GM10266 (cell line): Measurements from ENCODE around the gene STEAP1.
A peak's percentile ranks its signal among the peaks of the same experiment; 100 is the strongest.

Source experiments
- DNase-seq: peaks from one replicate; pipeline ENCODE4 v3.0.0; 2012; ENCODE audit errors: extremely low spot score
- TF ChIP-seq, protein P1 (sequence below): IDR thresholded peaks from 2 replicates; pipeline ENCODE4 v1.5.1; 2012; ENCODE audit warnings: mild to moderate bottlenecking, low read depth; ENCODE audit not compliant: control insufficient read depth, insufficient read depth; ENCODE audit errors: missing control alignments

The STEAP1 gene

DNA sequence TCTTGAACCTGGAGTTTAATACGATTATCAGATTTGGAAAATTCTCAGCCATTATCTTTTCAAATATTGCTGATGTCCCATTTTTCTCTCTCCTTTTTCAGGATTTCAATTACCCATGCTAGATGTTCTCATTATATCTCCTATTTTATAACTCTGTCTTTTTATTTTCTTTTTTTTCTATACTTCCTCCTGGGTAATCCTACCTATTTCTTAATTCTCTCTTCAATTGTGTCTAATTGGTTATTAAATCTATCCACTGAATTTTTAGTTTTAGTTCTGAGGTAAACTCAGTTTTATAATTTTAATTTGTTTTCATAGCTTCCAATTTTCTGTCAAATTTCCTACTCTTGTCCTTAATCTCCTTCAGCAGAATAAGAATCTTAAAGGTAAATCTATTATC, 15.6 kb downstream of the STEAP1 start:
- TF ChIP-seq, protein P1, sequence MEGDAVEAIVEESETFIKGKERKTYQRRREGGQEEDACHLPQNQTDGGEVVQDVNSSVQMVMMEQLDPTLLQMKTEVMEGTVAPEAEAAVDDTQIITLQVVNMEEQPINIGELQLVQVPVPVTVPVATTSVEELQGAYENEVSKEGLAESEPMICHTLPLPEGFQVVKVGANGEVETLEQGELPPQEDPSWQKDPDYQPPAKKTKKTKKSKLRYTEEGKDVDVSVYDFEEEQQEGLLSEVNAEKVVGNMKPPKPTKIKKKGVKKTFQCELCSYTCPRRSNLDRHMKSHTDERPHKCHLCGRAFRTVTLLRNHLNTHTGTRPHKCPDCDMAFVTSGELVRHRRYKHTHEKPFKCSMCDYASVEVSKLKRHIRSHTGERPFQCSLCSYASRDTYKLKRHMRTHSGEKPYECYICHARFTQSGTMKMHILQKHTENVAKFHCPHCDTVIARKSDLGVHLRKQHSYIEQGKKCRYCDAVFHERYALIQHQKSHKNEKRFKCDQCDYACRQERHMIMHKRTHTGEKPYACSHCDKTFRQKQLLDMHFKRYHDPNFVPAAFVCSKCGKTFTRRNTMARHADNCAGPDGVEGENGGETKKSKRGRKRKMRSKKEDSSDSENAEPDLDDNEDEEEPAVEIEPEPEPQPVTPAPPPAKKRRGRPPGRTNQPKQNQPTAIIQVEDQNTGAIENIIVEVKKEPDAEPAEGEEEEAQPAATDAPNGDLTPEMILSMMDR: no peak
- no peak for DNase-seq

DNA sequence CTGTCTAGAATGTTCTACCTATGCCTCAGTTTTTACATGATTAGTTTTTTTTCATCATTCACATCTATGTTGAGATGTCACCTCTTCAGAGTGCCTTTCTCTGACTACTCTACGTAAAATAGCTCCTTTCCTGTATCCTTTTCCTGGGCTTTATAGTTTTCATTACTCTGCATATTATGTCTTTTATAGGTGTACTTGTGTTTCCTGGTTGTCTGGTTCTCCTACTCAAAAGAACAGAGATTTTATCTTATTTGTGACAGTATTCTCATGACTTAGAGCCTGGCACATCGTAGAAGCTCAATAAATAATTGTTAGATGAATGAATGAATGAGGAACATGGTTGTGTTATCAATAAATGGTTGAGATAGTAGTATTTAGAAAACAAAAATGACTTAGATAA, 17.9 kb downstream of the STEAP1 start:
- TF ChIP-seq, protein P1: no peak
- DNase-seq: no peak

DNA sequence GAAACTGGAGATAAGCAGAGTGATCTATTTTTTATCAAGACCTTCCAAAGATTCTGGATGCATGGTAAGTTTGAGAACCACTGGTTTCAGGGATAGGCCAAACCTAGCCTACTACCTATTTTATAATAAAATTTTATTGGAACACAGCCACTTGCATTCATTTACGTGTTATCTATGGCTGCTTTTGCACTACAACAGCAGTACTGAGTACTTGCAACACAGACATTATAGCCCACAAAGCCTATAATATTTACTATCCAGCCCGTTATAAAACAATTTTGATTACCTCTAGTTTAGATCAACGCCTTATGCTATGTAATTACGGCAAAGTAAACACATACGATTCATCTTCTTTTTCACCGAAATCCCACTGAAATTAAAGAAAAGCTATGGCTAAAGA, 18.4 kb downstream of the STEAP1 start:
- TF ChIP-seq, protein P1: no peak
- no peak for DNase-seq

DNA sequence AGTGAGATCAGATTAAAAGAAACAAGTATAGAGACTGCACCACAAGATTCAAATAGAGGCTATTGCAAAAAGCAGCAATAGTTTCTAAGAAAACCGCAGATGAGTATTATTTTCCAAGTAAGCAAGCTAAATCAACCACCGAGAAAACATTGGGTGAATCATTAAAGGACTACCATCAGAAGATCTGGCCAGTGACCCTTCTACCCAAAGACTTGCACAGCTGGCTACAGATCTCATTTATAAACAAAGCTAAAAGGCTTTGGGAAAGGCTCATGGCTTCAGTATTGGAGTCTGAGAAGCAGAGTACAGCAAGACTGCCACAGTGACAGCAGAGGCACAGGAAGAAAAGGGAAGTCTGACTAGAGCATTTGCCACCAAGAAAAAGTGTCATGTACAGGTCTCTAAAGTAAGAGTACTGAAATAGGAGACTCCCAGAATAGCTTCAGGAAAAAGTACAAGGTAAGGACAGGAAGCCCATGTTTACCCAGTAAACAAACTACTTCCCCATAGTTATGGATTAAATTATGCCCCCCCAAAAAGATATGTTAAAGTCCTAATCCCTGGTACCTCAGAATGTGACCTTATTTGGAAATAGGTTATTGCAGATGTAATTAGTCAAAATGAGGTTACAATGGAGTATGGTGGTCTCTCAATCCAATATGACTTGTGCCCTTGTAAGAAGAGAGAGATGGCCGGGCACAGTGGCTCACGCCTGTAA, 19.0 kb downstream of the STEAP1 start:
- TF ChIP-seq, protein P1: no peak
- peak; percentile 13 for DNase-seq

DNA sequence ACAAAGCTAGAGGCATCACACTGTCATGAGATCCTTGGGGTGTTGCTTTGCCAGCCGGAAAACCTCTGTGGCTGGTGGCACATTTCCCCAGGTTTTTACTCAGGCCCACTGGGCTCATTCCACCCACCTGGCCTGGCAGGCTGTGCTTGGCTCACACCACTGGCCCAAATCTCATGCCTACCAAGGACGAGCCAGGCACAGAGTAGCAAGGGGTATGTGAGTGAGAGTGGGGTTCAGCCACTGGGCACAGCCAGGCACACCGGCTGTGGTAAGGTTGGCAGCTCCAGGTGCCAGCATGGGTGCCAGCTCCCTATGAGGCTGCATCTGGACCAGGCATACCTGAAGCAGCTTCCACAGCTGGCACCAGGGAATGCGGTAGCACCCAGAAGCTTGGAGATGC, 21.4 kb downstream of the STEAP1 start:
- TF ChIP-seq, protein P1: no peak
- no peak for DNase-seq

DNA sequence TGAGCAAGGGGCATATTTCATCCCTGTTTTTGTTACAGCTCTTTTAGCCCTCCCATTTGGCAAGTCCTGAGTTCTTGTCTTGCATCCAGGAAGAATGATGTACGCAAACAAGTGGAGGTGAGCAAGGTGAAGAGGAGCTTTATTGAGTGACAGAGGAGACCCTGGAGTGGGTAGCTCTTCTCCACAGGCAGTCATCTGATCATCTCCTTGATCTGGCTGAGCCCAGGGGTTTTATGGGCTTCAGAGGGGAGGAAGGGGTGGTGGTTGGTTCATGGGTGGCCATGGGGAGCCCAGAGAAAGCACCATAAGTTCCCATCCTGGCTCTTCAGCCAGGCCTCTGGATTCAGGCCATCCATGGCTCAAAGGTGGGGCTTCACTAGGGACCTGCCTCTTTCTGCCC, 21.9 kb downstream of the STEAP1 start:
- TF ChIP-seq, protein P1: no peak
- DNase-seq: no peak

DNA sequence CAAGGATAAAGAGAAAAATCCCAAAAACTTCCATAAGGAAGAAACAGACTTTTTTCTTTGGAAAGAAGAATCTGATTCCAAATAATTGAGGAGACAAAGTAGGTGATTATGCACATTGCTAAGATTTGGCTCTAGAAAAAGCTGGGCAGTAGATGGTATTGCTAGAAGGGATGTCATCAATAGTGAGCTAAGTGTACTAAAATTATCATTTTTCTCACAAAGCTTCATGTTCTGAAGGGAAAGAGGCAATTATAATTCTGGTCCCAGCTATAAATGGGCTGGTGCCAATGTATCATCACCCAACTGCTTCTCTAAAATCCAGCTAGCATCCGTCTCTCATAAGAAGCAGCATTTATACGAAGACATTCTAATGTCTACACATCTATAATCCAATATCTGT, 23.9 kb downstream of the STEAP1 start:
- no peak for DNase-seq
- TF ChIP-seq, protein P1: no peak
